ENCODE results near the gene ALG6. TPM values are rescaled to one million over a fixed set of nuclear protein-coding genes. Genes with fewer than 3 reads are reported as not detected.

The ALG6 gene
- total and polyA plus RNA-seq, 2 of the 13 experiments (the other 11 are each of a cell fraction or from before 2014, with no cell fraction given), result 6.8 to 8.1 TPM

- no TSS peak for BruUV-seq (replicated peaks)
- Histone ChIP-seq H3K4me3 (replicated peaks in 1 of 3; ENCODE audit: insufficient read depth in 1 of 3, low read depth in 2 of 3, low read length in 3 of 3) (no peak overlapping the region), H3K27me3 (ENCODE audit: control insufficient read depth in 1 of 2, insufficient read depth in 2 of 2, low read length in 2 of 2) (peaks cover 10 to 63% of the 10 kb centered on the region in 2 experiments), H3K4me1 (ENCODE audit: insufficient read depth, low read length) (peaks cover 22% of the 10 kb centered on the region), H4K20me1 (ENCODE audit: insufficient read depth, low read length) (no peaks in the 10 kb centered on the region), H2AFZ (ENCODE audit: low read length) (no peak overlapping the region), H3K9ac (ENCODE audit: insufficient read depth, low read depth, low read length) (no peak overlapping the region), H3K79me2 (ENCODE audit: insufficient read depth, low read length) (no peaks in the 10 kb centered on the region), H3K4me2 (ENCODE audit: low read depth, low read length) (no peak overlapping the region), H3K9me3 (ENCODE audit: low read length) (no peaks in the 10 kb centered on the region), H3K27ac (ENCODE audit: extremely low read length, insufficient read depth, low read length) (no peak overlapping the region), H3K36me3 (replicated peaks in 1 of 2; ENCODE audit: control insufficient read depth in 1 of 2, insufficient read depth in 2 of 2, low read length in 2 of 2) (no peaks in the 10 kb centered on the region)
- DNase-seq (ENCODE audit: low spot score) (no peak), ATAC-seq (no peak), FAIRE-seq (no peak)
- 33% methylated on average over 2 of the region's 2 CpGs for WGBS (ENCODE audit: low lambda C conversion rate)
- in situ Hi-C loops (cut with HindIII; ENCODE audit: extremely low pct_ligation_motif_present, low pct_unique_long_range_greater_than_20kb), result loop anchor here (5.0 kb wide), 1 partner anchor 207 kb away; no protein-coding TSS in a partner anchor
- TF ChIP-seq KMT2B (CRISPR knock-in tag; IDR thresholded peaks at IDR 0.05) (no peak), TMF1 (CRISPR knock-in tag; IDR thresholded peaks at IDR 0.05; ENCODE audit: low read depth) (no peak), TBP (CRISPR knock-in tag; IDR thresholded peaks at IDR 0.05) (no peak), ZBTB42 (CRISPR knock-in tag; IDR thresholded peaks at IDR 0.05) (no peak), CC2D1A (CRISPR knock-in tag; IDR thresholded peaks at IDR 0.05) (no peak), ZBTB34 (CRISPR knock-in tag; IDR thresholded peaks at IDR 0.05) (no peak), ATAD3A (CRISPR knock-in tag; IDR thresholded peaks at IDR 0.05) (no peak), TEAD3 (CRISPR knock-in tag; optimal IDR thresholded peaks at IDR 0.05; ENCODE audit: borderline replicate concordance) (no peak), PHF5A (CRISPR knock-in tag; IDR thresholded peaks at IDR 0.05; ENCODE audit: low read depth, unreplicated experiment) (no peak), ZNF512B (CRISPR knock-in tag; IDR thresholded peaks at IDR 0.05; ENCODE audit: borderline replicate concordance) (no peak), THAP8 (CRISPR knock-in tag; IDR thresholded peaks at IDR 0.05; ENCODE audit: borderline replicate concordance) (no peak), ISX (CRISPR knock-in tag; conservative IDR thresholded peaks at IDR 0.05) (no peak)
- CTCF ChIA-PET (ENCODE audit: low intra/inter-chr PET ratio, low total read pairs), result no interaction called here
- POLR2A ChIA-PET, result no interaction called here
- intact Hi-C loops (cut with micrococcal nuclease; ENCODE audit: unreplicated experiment), result no loop called here
Observed at GRCh38 chr1:63325279-63325985, 42.0 kb upstream of the ALG6 start.
